Activated CD8-positive, alpha-beta T cell treated with anti-CD3 and anti-CD28 coated beads, Interleukin-2, amount 10 ng/mL, durations not matched to agents 7 days and 5 days (primary cell): Measurements from ENCODE around the gene USP48. TPM values are rescaled to one million over a fixed set of nuclear protein-coding genes. Genes with fewer than 3 reads are reported as not detected.
A peak's percentile ranks its signal among the peaks of the same experiment; 100 is the strongest.

ENCODE experiments used
- ATAC-seq: fragments of 150-1000 bp; cut with Tn5 transposase; one replicate; pipeline ENCODE4 v1.10.0; 2021; ENCODE audit warnings: moderate library complexity
- CTCF ChIA-PET: fragments of 350-600 bp; sonication (Branson Sonifier 250); formaldehyde crosslinking; loops from one replicate; lab custom pipeline; 2021; ENCODE audit warnings: antibody characterized with exemption; lab: Charles Lee
- POLR2A ChIA-PET: fragments of 350-600 bp; sonication (Branson Sonifier 250); formaldehyde crosslinking; loops from one replicate; lab custom pipeline; 2021; ENCODE audit warnings: antibody characterized with exemption; lab: Charles Lee
- DNase-seq: peaks from one replicate; pipeline ENCODE4 v3.0.0-alpha.2; 2020
- H3K27ac Mint-ChIP-seq: one replicate; pipeline ENCODE4 v1.8.0; 2021; ENCODE audit warnings: mild to moderate bottlenecking, mixed read lengths
- H3K27me3 Mint-ChIP-seq: one replicate; pipeline ENCODE4 v1.8.0; 2021; ENCODE audit warnings: low read depth, mixed read lengths
- H3K36me3 Mint-ChIP-seq: one replicate; pipeline ENCODE4 v1.8.0; 2021; ENCODE audit warnings: low read depth, mixed read lengths
- H3K4me1 Mint-ChIP-seq: one replicate; pipeline ENCODE4 v1.8.0; 2021; ENCODE audit warnings: low read depth, mixed read lengths
- H3K4me3 Mint-ChIP-seq: one replicate; pipeline ENCODE4 v1.8.0; 2021; ENCODE audit warnings: mild to moderate bottlenecking, mixed read lengths
- H3K9me3 Mint-ChIP-seq: one replicate; pipeline ENCODE4 v1.8.0; 2022; ENCODE audit warnings: mixed read lengths; ENCODE audit not compliant: insufficient read depth
- total RNA-seq, 2 experiments: library from RNA; stranded (reverse); gene quantifications; one replicate each; pipeline ENCODE4 v1.2.3, GENCODE V29; 2021

USP48 gene
- total RNA-seq, 2 experiments from 2014 or later, result 71.3 to 74.9 TPM

GRCh38 chr1:21704145-21704544, 78.8 kb downstream of the USP48 start:
- POLR2A ChIA-PET, result interaction anchor here (0.8 kb wide), 1 partner anchor 78 kb away, joined by 3 read pairs; no protein-coding TSS in a partner anchor
- Mint-ChIP-seq H3K9me3 (no peaks in the 10 kb centered on the region), H3K27me3 (no peaks in the 10 kb centered on the region)

GRCh38 chr1:21703318-21703963, 79.5 kb downstream of the USP48 start:
- H3K36me3 Mint-ChIP-seq, result peaks cover 53% of the 10 kb centered on the region
- no peak overlapping the region for H3K4me3 Mint-ChIP-seq
- no peaks in the 10 kb centered on the region for H3K9me3 Mint-ChIP-seq
- DNase-seq, result no peak
- H3K4me1 Mint-ChIP-seq, result peaks cover 28% of the 10 kb centered on the region
- no peak overlapping the region for H3K27ac Mint-ChIP-seq
- POLR2A ChIA-PET, result interaction anchor here (0.8 to 1.6 kb wide), 2 partner anchors 79 to 321 kb away, joined by 3 to 4 read pairs; no protein-coding TSS in a partner anchor
- no peaks in the 10 kb centered on the region for H3K27me3 Mint-ChIP-seq
- no peak for ATAC-seq
- CTCF ChIA-PET, result interaction anchor here (0.7 to 3.2 kb wide), 9 partner anchors 11 to 321 kb away, joined by 3 to 12 read pairs (median 4); partner anchors contain the start of gene USP48

More at GRCh38 chr1:21704145-21704544, 78.8 kb downstream of the USP48 start:
- Mint-ChIP-seq H3K4me3 (no peak overlapping the region), H3K27ac (no peak overlapping the region), H3K4me1 (peaks cover 23% of the 10 kb centered on the region), H3K36me3 (peaks cover 50% of the 10 kb centered on the region)
- no peak for DNase-seq
- CTCF ChIA-PET, result interaction anchor here (0.7 to 3.2 kb wide), 8 partner anchors 11 to 321 kb away, joined by 3 to 12 read pairs (median 4); partner anchors contain the start of gene USP48
- no peak for ATAC-seq

GRCh38 chr1:21702780-21703179, 80.2 kb downstream of the USP48 start:
- CTCF ChIA-PET, result interaction anchor here (1.0 to 3.2 kb wide), 5 partner anchors 12 to 261 kb away, joined by 3 to 12 read pairs (median 4); partner anchors contain the start of gene USP48
- Mint-ChIP-seq H3K27me3 (no peaks in the 10 kb centered on the region), H3K36me3 (peaks cover 53% of the 10 kb centered on the region), H3K9me3 (no peaks in the 10 kb centered on the region), H3K4me1 (peaks cover 34% of the 10 kb centered on the region), H3K4me3 (no peak overlapping the region), H3K27ac (no peak overlapping the region)
- POLR2A ChIA-PET, result interaction anchor here (1.6 kb wide), 1 partner anchor 322 kb away, joined by 4 read pairs; no protein-coding TSS in a partner anchor
- ATAC-seq (no peak), DNase-seq (no peak)

- Mint-ChIP-seq H3K27ac (no peak overlapping the region), H3K4me1 (peaks cover 34% of the 10 kb centered on the region), H3K36me3 (peaks cover 50% of the 10 kb centered on the region), H3K27me3 (no peaks in the 10 kb centered on the region), H3K9me3 (no peaks in the 10 kb centered on the region), H3K4me3 (no peak overlapping the region)
- DNase-seq (no peak), ATAC-seq (no peak)
- ChIA-PET POLR2A (no interaction called here), CTCF (interaction anchor here (3.2 kb wide), 1 partner anchor 263 kb away, joined by 10 read pairs; no protein-coding TSS in a partner anchor)
Measured at GRCh38 chr1:21701401-21701800, 81.5 kb downstream of the USP48 start.

- CTCF ChIA-PET, result no interaction called here
- Mint-ChIP-seq H3K27ac (peak overlapping the region; percentile 60), H3K9me3 (no peaks in the 10 kb centered on the region), H3K4me1 (peaks cover 32% of the 10 kb centered on the region), H3K36me3 (peaks cover 46% of the 10 kb centered on the region), H3K4me3 (no peak overlapping the region), H3K27me3 (no peaks in the 10 kb centered on the region)
- ATAC-seq (no peak), DNase-seq (no peak)
- POLR2A ChIA-PET, result no interaction called here
Measured at GRCh38 chr1:21700094-21700493, 82.9 kb downstream of the USP48 start.

GRCh38 chr1:21696931-21697330, 86.0 kb downstream of the USP48 start:
- ChIA-PET POLR2A (no interaction called here), CTCF (no interaction called here)
- H3K36me3 Mint-ChIP-seq, result peaks cover 48% of the 10 kb centered on the region
- no peak overlapping the region for H3K4me3 Mint-ChIP-seq
- no peaks in the 10 kb centered on the region for H3K9me3 Mint-ChIP-seq
- H3K27me3 Mint-ChIP-seq, result no peaks in the 10 kb centered on the region
- peaks cover 22% of the 10 kb centered on the region for H3K4me1 Mint-ChIP-seq
- ATAC-seq, result no peak
- DNase-seq, result no peak
- H3K27ac Mint-ChIP-seq, result no peak overlapping the region

GRCh38 chr1:21693732-21694131, 89.2 kb downstream of the USP48 start:
- POLR2A ChIA-PET, result no interaction called here
- Mint-ChIP-seq H3K36me3 (peaks cover 43% of the 10 kb centered on the region), H3K9me3 (no peaks in the 10 kb centered on the region), H3K4me1 (peaks cover 9% of the 10 kb centered on the region), H3K27ac (no peak overlapping the region), H3K4me3 (no peak overlapping the region), H3K27me3 (no peaks in the 10 kb centered on the region)
- no peak for ATAC-seq
- CTCF ChIA-PET, result interaction anchor here (0.7 kb wide), 1 partner anchor 648 kb away, joined by 4 read pairs; no protein-coding TSS in a partner anchor
- no peak for DNase-seq

- Mint-ChIP-seq H3K27ac (no peak overlapping the region), H3K4me1 (no peaks in the 10 kb centered on the region), H3K9me3 (no peaks in the 10 kb centered on the region), H3K27me3 (no peaks in the 10 kb centered on the region), H3K36me3 (peaks cover 53% of the 10 kb centered on the region), H3K4me3 (no peak overlapping the region)
- no peak for ATAC-seq
- ChIA-PET CTCF (no interaction called here), POLR2A (no interaction called here)
- no peak for DNase-seq
Measured at GRCh38 chr1:21691739-21692138, 91.2 kb downstream of the USP48 start.

- CTCF ChIA-PET, result interaction anchor here (1.3 kb wide), 1 partner anchor 32 kb away, joined by 3 read pairs; no protein-coding TSS in a partner anchor
- peaks cover 63% of the 10 kb centered on the region for H3K36me3 Mint-ChIP-seq
Measured at GRCh38 chr1:21689661-21690372, 93.1 kb downstream of the USP48 start.

GRCh38 chr1:21687081-21687529, 95.8 kb downstream of the USP48 start:
- Mint-ChIP-seq H3K27me3 (no peaks in the 10 kb centered on the region), H3K27ac (no peak overlapping the region), H3K36me3 (peaks cover 58% of the 10 kb centered on the region), H3K4me3 (no peak overlapping the region), H3K9me3 (no peaks in the 10 kb centered on the region), H3K4me1 (no peaks in the 10 kb centered on the region)
- ChIA-PET POLR2A (no interaction called here), CTCF (interaction anchor here (1.6 kb wide), 1 partner anchor 21 kb away, joined by 3 read pairs; no protein-coding TSS in a partner anchor)
- DNase-seq, result no peak
- no peak for ATAC-seq

More at GRCh38 chr1:21689661-21690372, 93.1 kb downstream of the USP48 start:
- POLR2A ChIA-PET, result no interaction called here
- DNase-seq (no peak), ATAC-seq (no peak)
- no peak overlapping the region for H3K27ac Mint-ChIP-seq
- no peaks in the 10 kb centered on the region for H3K27me3 Mint-ChIP-seq
- H3K4me1 Mint-ChIP-seq, result no peaks in the 10 kb centered on the region
- H3K4me3 Mint-ChIP-seq, result no peak overlapping the region
- no peaks in the 10 kb centered on the region for H3K9me3 Mint-ChIP-seq

- H3K27ac Mint-ChIP-seq, result no peak overlapping the region
- H3K27me3 Mint-ChIP-seq, result no peaks in the 10 kb centered on the region
- ChIA-PET CTCF (interaction anchor here (0.7 kb wide), 1 partner anchor 76 kb away, joined by 3 read pairs; no protein-coding TSS in a partner anchor), POLR2A (no interaction called here)
- H3K4me1 Mint-ChIP-seq, result no peaks in the 10 kb centered on the region
- ATAC-seq (no peak), DNase-seq (no peak)
- no peak overlapping the region for H3K4me3 Mint-ChIP-seq
- H3K36me3 Mint-ChIP-seq, result peaks cover 54% of the 10 kb centered on the region
- H3K9me3 Mint-ChIP-seq, result no peaks in the 10 kb centered on the region
Measured at GRCh38 chr1:21685946-21686678, 96.8 kb downstream of the USP48 start.
